GM12878 (cell line): ENCODE data around the gene CLDN15. TPM values are rescaled to one million over a fixed set of nuclear protein-coding genes. Genes with fewer than 3 reads are reported as not detected.

ENCODE experiments used
- ATAC-seq: fragments of 200-7000 bp; cut with Tn5 transposase; 3 replicates; pipeline ENCODE4 v1.9.1; 2020; ENCODE audit warnings: mild to moderate bottlenecking, moderate library complexity
- BruUV-seq: library from RNA; stranded (reverse); fragments of 400-500 nt; replicated peaks from 2 replicates; lab custom pipeline; 2021; lab: Mats Ljungman, UMichigan
- CTCF ChIA-PET: fragments of 300-600 bp; sonication (Branson Sonifier 250); formaldehyde crosslinking; extraction: SDS; loops from one replicate; lab custom pipeline; 2021; ENCODE audit warnings: inconsistent platforms; lab: Yijun Ruan, JAX
- POLR2A ChIA-PET: fragments of 350-600 bp; formaldehyde crosslinking; extraction: SDS; loops from one replicate; lab custom pipeline; 2021; ENCODE audit warnings: inconsistent platforms; lab: Charles Lee
- RAD21 ChIA-PET: fragments of 300-600 bp; sonication (Branson Sonifier 250); formaldehyde crosslinking; loops from one replicate; lab custom pipeline; 2023; ENCODE audit warnings: antibody characterized with exemption; ENCODE audit not compliant: unreplicated experiment; lab: Charles Lee
- SMC1A ChIA-PET: fragments of 300-600 bp; sonication (Branson Sonifier 250); formaldehyde crosslinking; loops from one replicate; lab custom pipeline; 2023; ENCODE audit not compliant: unreplicated experiment, uncharacterized antibody; lab: Charles Lee
- DNase-seq: peaks from one replicate; pipeline ENCODE4 v3.0.0-alpha.2; 2011; ENCODE audit warnings: low read depth, low spot score
- FAIRE-seq: peaks from 3 replicates; lab custom pipeline; 2011; peaks lifted over from hg19 to GRCh38; lab: Jason Lieb, UNC
- H2AFZ ChIP-seq: 2 replicates; pipeline ENCODE4 v1.6.0; 2011; ENCODE audit warnings: low read depth, low read length, control low read depth; ENCODE audit not compliant: control insufficient read depth
- H3K27ac ChIP-seq: 2 replicates; pipeline ENCODE4 v1.5.1; 2011; ENCODE audit warnings: control low read depth; ENCODE audit not compliant: control insufficient read depth, insufficient read depth
- H3K27me3 ChIP-seq, 2 experiments: replicated peaks in 1 of 2; 2 replicates each; pipeline versions ENCODE4 v1.6.0 to v1.6.1; 2011; ENCODE audit warnings: low read length in 1 of 2; ENCODE audit not compliant: control insufficient read depth in 2 of 2, insufficient read depth in 2 of 2
- H3K36me3 ChIP-seq, 2 experiments: 2 replicates each; pipeline ENCODE4 v1.5.1; 2011; ENCODE audit warnings: low read length in 1 of 2; ENCODE audit not compliant: control insufficient read depth in 2 of 2, insufficient read depth in 2 of 2
- H3K4me1 ChIP-seq: 2 replicates; pipeline ENCODE4 v1.6.1; 2011; ENCODE audit warnings: mild to moderate bottlenecking, low read length, moderate library complexity, mixed read lengths; ENCODE audit not compliant: control insufficient read depth, insufficient read depth
- H3K4me2 ChIP-seq: 2 replicates; pipeline ENCODE4 v1.6.0; 2011; ENCODE audit warnings: control low read depth; ENCODE audit not compliant: control insufficient read depth, insufficient read depth
- H3K4me3 ChIP-seq: fragments of 200-600 bp; sonication (generic); 2 replicates; pipeline ENCODE4 v1.5.1; 2016
- H3K79me2 ChIP-seq: 2 replicates; pipeline ENCODE4 v1.6.0; 2011; ENCODE audit warnings: low read length; ENCODE audit not compliant: control insufficient read depth, insufficient read depth
- H3K9ac ChIP-seq: 2 replicates; pipeline ENCODE4 v1.8.0; 2011; ENCODE audit warnings: low read length, control low read depth, mixed read lengths; ENCODE audit not compliant: control insufficient read depth, insufficient read depth
- H3K9me3 ChIP-seq: replicated peaks from 3 replicates; pipeline ENCODE4 v1.5.1; 2011; ENCODE audit warnings: mild to moderate bottlenecking, low read length; ENCODE audit not compliant: control insufficient read depth, insufficient read depth
- H4K20me1 ChIP-seq: 2 replicates; pipeline ENCODE4 v1.6.0; 2011; ENCODE audit not compliant: control insufficient read depth, insufficient read depth
- ASH2L ChIP-seq: fragments of 300-600, 200-600 bp; sonication (generic); IDR thresholded peaks from 2 replicates; pipeline ENCODE4 v1.6.1; 2017; ENCODE audit warnings: low read depth, mild to moderate bottlenecking, borderline replicate concordance
- ATF7 ChIP-seq: fragments of 450-650 bp; IDR thresholded peaks from 2 replicates; pipeline ENCODE4 v1.6.1; 2016; ENCODE audit warnings: low read depth, mild to moderate bottlenecking
- CBX5 ChIP-seq: sonication (generic); IDR thresholded peaks from 2 replicates; pipeline ENCODE4 v1.6.1; 2016; ENCODE audit warnings: low read depth, moderate library complexity, mild to moderate bottlenecking, inconsistent platforms
- CREM ChIP-seq: IDR thresholded peaks from 2 replicates; pipeline ENCODE4 v1.6.1; 2014; ENCODE audit warnings: antibody characterized with exemption, low read depth
- EED ChIP-seq: sonication (generic); IDR thresholded peaks from 2 replicates; pipeline ENCODE4 v1.6.1; 2016; ENCODE audit warnings: antibody characterized with exemption, low read depth
- MXI1 ChIP-seq: fragments of 150-350 bp; IDR thresholded peaks from 2 replicates; pipeline ENCODE4 v1.6.1; 2011; ENCODE audit warnings: low read depth, mild to moderate bottlenecking, inconsistent platforms, low read length, improper control_type of control experiment
- NFIC ChIP-seq: IDR thresholded peaks from 2 replicates; pipeline ENCODE4 v1.6.1; 2012; ENCODE audit warnings: low read depth, mild to moderate bottlenecking, inconsistent platforms, low read length, moderate library complexity
- PAX8 ChIP-seq: fragments of 450-650 bp; IDR thresholded peaks from 2 replicates; pipeline ENCODE4 v1.6.1; 2017; ENCODE audit warnings: mild to moderate bottlenecking, moderate library complexity
- RFX5 ChIP-seq: IDR thresholded peaks from 2 replicates; pipeline ENCODE4 v1.6.1; 2011; ENCODE audit warnings: low read depth, low read length, improper control_type of control experiment
- SMAD5 ChIP-seq: IDR thresholded peaks from 2 replicates; pipeline ENCODE4 v1.6.1; 2016; ENCODE audit warnings: antibody characterized with exemption, low read depth
- ZNF274 ChIP-seq: IDR thresholded peaks from one replicate; pipeline ENCODE4 v1.8.0; 2011; ENCODE audit not compliant: insufficient read length, insufficient read depth
- ZSCAN29 ChIP-seq: fragments of 450-650 bp; IDR thresholded peaks from 2 replicates; pipeline ENCODE4 v1.6.1; 2017; ENCODE audit warnings: mild to moderate bottlenecking, moderate library complexity
- WGBS: methylation state at CpG from one replicate; pipeline ENCODE4 v1.1.6; 2016; ENCODE audit warnings: low lambda C conversion rate; ENCODE audit not compliant: insufficient replicate concordance, insufficient coverage; ENCODE audit errors: missing lambda C conversion rate; 5-methylcytosine and 5-hydroxymethylcytosine counted together
- in situ Hi-C: fragments of 300-500 bp; cut with MboI; formaldehyde crosslinking; loops from 9 replicates; pipeline ENCODE4 v1.14.3; 2018; ENCODE audit warnings: mixed read lengths
- intact Hi-C: fragments of 100-400 bp; cut with micrococcal nuclease; formaldehyde crosslinking; loops from one replicate; pipeline ENCODE4 v1.14.2; 2022; ENCODE audit not compliant: unreplicated experiment
- polyA plus RNA-seq, 11 experiments: library from polyadenylated mRNA; depleted of rRNA in 4 of 11; unstranded in 6 of 11; stranded (reverse) in 5 of 11; fragments of >200 nt; fragmentation: Nextera tagmentation in 4 of 11; fragmentation: Illumina TruSeq in 1 of 11; extraction: Ambion mirVana in 4 of 11; extraction: Trizol in 1 of 11; gene quantifications; 1 replicate in 1 of 11; 2 replicates in 10 of 11; pipeline versions ENCODE4 v1.2.1 to v1.2.3, GENCODE V29; 2011 to 2016; ENCODE audit warnings: inconsistent platforms in 2 of 11, missing spikeins in 2 of 11, low read depth in 1 of 11
- total RNA-seq, 4 experiments: library from RNA; depleted of rRNA in 3 of 4; stranded (reverse); fragments of >200 nt in 3 of 4; fragmentation: Illumina TruSeq in 1 of 4; extraction: Trizol in 1 of 4; gene quantifications; 2 replicates each; pipeline versions ENCODE4 v1.2.1 to v1.2.3, GENCODE V29; 2013 to 2021
- TF ChIP-seq, protein P1 (sequence below): IDR thresholded peaks from 2 replicates; pipeline ENCODE4 v1.6.1; 2012; ENCODE audit warnings: mild to moderate bottlenecking, low read depth, low read length
- TF ChIP-seq, protein P2 (sequence below): fragments of 450-650 bp; formaldehyde crosslinking; IDR thresholded peaks from 2 replicates; pipeline ENCODE4 v1.4.0; 2020; ENCODE audit warnings: mild to moderate bottlenecking, moderate library complexity
- TF ChIP-seq, protein P3 (sequence below): fragments of 450-650 bp; IDR thresholded peaks from 2 replicates; pipeline ENCODE4 v1.6.1; 2018; ENCODE audit warnings: mild to moderate bottlenecking, low read depth, moderate library complexity; ENCODE audit not compliant: partially characterized antibody

Gene CLDN15
- total and polyA plus RNA-seq, 10 of the 15 experiments (the other 5 are each of a cell fraction or from before 2014, with no cell fraction given) = 0.47 to 15.0 (median 6.6) TPM

DNA sequence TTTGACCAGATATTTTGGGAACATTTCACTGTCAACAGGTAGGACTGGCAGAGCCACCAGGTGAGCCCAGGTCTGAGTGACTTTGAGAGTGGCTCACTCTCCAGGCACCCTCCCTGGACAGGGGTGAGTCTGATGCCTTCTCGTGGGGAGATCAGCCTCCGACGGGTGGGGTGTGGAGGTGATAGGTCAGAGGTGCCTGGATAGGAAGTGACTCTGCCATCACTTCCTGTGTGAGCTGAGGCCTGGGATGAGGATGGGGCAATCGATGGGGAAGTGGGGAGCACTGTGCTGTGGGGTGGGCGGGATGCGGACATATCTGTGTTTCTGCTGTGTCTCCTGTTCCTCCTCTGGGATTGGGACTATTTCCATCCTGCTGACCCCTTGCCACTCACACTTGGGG lies 49.4 kb upstream of the CLDN15 start:
- no peak for TF ChIP-seq ATF7
- TF ChIP-seq ASH2L = no peak
- TF ChIP-seq, protein P1, sequence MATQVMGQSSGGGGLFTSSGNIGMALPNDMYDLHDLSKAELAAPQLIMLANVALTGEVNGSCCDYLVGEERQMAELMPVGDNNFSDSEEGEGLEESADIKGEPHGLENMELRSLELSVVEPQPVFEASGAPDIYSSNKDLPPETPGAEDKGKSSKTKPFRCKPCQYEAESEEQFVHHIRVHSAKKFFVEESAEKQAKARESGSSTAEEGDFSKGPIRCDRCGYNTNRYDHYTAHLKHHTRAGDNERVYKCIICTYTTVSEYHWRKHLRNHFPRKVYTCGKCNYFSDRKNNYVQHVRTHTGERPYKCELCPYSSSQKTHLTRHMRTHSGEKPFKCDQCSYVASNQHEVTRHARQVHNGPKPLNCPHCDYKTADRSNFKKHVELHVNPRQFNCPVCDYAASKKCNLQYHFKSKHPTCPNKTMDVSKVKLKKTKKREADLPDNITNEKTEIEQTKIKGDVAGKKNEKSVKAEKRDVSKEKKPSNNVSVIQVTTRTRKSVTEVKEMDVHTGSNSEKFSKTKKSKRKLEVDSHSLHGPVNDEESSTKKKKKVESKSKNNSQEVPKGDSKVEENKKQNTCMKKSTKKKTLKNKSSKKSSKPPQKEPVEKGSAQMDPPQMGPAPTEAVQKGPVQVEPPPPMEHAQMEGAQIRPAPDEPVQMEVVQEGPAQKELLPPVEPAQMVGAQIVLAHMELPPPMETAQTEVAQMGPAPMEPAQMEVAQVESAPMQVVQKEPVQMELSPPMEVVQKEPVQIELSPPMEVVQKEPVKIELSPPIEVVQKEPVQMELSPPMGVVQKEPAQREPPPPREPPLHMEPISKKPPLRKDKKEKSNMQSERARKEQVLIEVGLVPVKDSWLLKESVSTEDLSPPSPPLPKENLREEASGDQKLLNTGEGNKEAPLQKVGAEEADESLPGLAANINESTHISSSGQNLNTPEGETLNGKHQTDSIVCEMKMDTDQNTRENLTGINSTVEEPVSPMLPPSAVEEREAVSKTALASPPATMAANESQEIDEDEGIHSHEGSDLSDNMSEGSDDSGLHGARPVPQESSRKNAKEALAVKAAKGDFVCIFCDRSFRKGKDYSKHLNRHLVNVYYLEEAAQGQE = no peak
- no peak for TF ChIP-seq ZNF274
- no peak for TF ChIP-seq PAX8
- no peak for TF ChIP-seq NFIC
- no peak for TF ChIP-seq MXI1
- TF ChIP-seq ZSCAN29 = no peak
- no peak for TF ChIP-seq SMAD5
- no peak for TF ChIP-seq EED
- no peak for TF ChIP-seq CREM
- TF ChIP-seq, protein P2, sequence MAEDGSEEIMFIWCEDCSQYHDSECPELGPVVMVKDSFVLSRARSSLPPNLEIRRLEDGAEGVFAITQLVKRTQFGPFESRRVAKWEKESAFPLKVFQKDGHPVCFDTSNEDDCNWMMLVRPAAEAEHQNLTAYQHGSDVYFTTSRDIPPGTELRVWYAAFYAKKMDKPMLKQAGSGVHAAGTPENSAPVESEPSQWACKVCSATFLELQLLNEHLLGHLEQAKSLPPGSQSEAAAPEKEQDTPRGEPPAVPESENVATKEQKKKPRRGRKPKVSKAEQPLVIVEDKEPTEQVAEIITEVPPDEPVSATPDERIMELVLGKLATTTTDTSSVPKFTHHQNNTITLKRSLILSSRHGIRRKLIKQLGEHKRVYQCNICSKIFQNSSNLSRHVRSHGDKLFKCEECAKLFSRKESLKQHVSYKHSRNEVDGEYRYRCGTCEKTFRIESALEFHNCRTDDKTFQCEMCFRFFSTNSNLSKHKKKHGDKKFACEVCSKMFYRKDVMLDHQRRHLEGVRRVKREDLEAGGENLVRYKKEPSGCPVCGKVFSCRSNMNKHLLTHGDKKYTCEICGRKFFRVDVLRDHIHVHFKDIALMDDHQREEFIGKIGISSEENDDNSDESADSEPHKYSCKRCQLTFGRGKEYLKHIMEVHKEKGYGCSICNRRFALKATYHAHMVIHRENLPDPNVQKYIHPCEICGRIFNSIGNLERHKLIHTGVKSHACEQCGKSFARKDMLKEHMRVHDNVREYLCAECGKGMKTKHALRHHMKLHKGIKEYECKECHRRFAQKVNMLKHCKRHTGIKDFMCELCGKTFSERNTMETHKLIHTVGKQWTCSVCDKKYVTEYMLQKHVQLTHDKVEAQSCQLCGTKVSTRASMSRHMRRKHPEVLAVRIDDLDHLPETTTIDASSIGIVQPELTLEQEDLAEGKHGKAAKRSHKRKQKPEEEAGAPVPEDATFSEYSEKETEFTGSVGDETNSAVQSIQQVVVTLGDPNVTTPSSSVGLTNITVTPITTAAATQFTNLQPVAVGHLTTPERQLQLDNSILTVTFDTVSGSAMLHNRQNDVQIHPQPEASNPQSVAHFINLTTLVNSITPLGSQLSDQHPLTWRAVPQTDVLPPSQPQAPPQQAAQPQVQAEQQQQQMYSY (CRISPR knock-in tag) = no peak
- no peak for TF ChIP-seq RFX5
- TF ChIP-seq CBX5 = no peak
- TF ChIP-seq, protein P3, sequence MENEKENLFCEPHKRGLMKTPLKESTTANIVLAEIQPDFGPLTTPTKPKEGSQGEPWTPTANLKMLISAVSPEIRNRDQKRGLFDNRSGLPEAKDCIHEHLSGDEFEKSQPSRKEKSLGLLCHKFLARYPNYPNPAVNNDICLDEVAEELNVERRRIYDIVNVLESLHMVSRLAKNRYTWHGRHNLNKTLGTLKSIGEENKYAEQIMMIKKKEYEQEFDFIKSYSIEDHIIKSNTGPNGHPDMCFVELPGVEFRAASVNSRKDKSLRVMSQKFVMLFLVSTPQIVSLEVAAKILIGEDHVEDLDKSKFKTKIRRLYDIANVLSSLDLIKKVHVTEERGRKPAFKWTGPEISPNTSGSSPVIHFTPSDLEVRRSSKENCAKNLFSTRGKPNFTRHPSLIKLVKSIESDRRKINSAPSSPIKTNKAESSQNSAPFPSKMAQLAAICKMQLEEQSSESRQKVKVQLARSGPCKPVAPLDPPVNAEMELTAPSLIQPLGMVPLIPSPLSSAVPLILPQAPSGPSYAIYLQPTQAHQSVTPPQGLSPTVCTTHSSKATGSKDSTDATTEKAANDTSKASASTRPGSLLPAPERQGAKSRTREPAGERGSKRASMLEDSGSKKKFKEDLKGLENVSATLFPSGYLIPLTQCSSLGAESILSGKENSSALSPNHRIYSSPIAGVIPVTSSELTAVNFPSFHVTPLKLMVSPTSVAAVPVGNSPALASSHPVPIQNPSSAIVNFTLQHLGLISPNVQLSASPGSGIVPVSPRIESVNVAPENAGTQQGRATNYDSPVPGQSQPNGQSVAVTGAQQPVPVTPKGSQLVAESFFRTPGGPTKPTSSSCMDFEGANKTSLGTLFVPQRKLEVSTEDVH = no peak
- Histone ChIP-seq H3K4me1 (peaks cover 4% of the 10 kb centered on the region), H3K9me3 (no peaks in the 10 kb centered on the region), H4K20me1 (no peaks in the 10 kb centered on the region), H2AFZ (no peak overlapping the region), H3K27ac (no peak overlapping the region), H3K9ac (no peak overlapping the region), H3K36me3 (no peaks in the 10 kb centered on the region), H3K4me2 (no peak overlapping the region), H3K4me3 (no peak overlapping the region), H3K79me2 (no peaks in the 10 kb centered on the region), H3K27me3 (no peaks in the 10 kb centered on the region; a peak in 2 of 4 replicates)
- ChIA-PET CTCF (interaction anchor here (0.6 to 6.1 kb wide), 2 partner anchors 144 to 919 kb away, joined by 3 to 97 read pairs; no protein-coding TSS in a partner anchor), RAD21 (no interaction called here), SMC1A (no interaction called here), POLR2A (no interaction called here)
- no peak for ATAC-seq
- BruUV-seq = no TSS peak
- no peak for DNase-seq
- WGBS = 57% methylated on average over 6 of the region's 6 CpGs
- intact Hi-C loops (no loop called here), in situ Hi-C loops (loop anchor here (5.0 kb wide), 1 partner anchor 1305 kb away; no protein-coding TSS in a partner anchor)
- FAIRE-seq = no peak
